CD14-positive monocyte (primary cell): ENCODE results near the gene PITPNC1. TPM values are rescaled to one million over a fixed set of nuclear protein-coding genes. Genes with fewer than 3 reads are reported as not detected.
A peak's percentile ranks its signal among the peaks of the same experiment; 100 is the strongest.

Source experiments
- DNase-seq, 3 donors: peaks; one replicate each; pipeline ENCODE4 v3.0.0-alpha.2; 2011 to 2022
- H2AFZ ChIP-seq: 2 replicates; pipeline ENCODE4 v1.6.0; 2012; ENCODE audit warnings: mild to moderate bottlenecking, low read depth, low read length, inconsistent platforms; ENCODE audit not compliant: insufficient read depth, poor library complexity, severe bottlenecking
- H3K27ac ChIP-seq, 2 donors: 1 replicate in 1 of 2; 2 replicates in 1 of 2; pipeline ENCODE4 v1.5.1; 2012 to 2013; ENCODE audit warnings: low read length in 2 of 2, control low read depth in 1 of 2, inconsistent platforms in 1 of 2, low read depth in 1 of 2, mild to moderate bottlenecking in 1 of 2
- H3K27me3 ChIP-seq, 2 donors: one replicate each; pipeline versions ENCODE4 v1.6.0 to v1.6.1; 2011 to 2013; ENCODE audit warnings: low read length in 2 of 2; ENCODE audit not compliant: control insufficient read depth in 2 of 2, insufficient read depth in 2 of 2
- H3K36me3 ChIP-seq, 2 donors: replicated peaks in 1 of 2; 1 replicate in 1 of 2; 2 replicates in 1 of 2; pipeline versions ENCODE4 v1.5.1 to v1.6.1; 2012 to 2013; ENCODE audit warnings: low read length in 2 of 2, control low read depth in 1 of 2, inconsistent platforms in 1 of 2, mild to moderate bottlenecking in 1 of 2; ENCODE audit not compliant: insufficient read depth in 2 of 2, control insufficient read depth in 1 of 2
- H3K4me1 ChIP-seq, 2 donors: 1 replicate in 1 of 2; 2 replicates in 1 of 2; pipeline versions ENCODE4 v1.5.1 to v1.6.1; 2012 to 2013; ENCODE audit warnings: low read length in 2 of 2, control low read depth in 1 of 2, inconsistent platforms in 1 of 2, mild to moderate bottlenecking in 1 of 2, moderate library complexity in 1 of 2; ENCODE audit not compliant: insufficient read depth in 2 of 2, control insufficient read depth in 1 of 2
- H3K4me2 ChIP-seq: replicated peaks from 2 replicates; pipeline ENCODE3; 2012; ENCODE audit warnings: low read length, moderate library complexity, mild to moderate bottlenecking; ENCODE audit not compliant: poor library complexity, severe bottlenecking; ENCODE audit errors: extremely low read depth
- H3K4me3 ChIP-seq, 3 experiments: fragments of 200-600 bp in 1 of 3; sonication (generic) in 1 of 3; replicated peaks in 1 of 3; 1 replicate in 2 of 3; 2 replicates in 1 of 3; pipeline ENCODE4 v1.5.1; 2011 to 2013; ENCODE audit warnings: low read length in 3 of 3, mild to moderate bottlenecking in 3 of 3, control low read depth in 2 of 3, low read depth in 2 of 3, inconsistent platforms in 1 of 3, moderate library complexity in 1 of 3
- H3K79me2 ChIP-seq: 2 replicates; pipeline ENCODE4 v1.6.0; 2012; ENCODE audit warnings: mild to moderate bottlenecking, control low read depth, inconsistent platforms, low read length, moderate library complexity; ENCODE audit not compliant: insufficient read depth
- H3K9ac ChIP-seq: 2 replicates; pipeline ENCODE4 v1.6.0; 2017; ENCODE audit warnings: low read length, mild to moderate bottlenecking; ENCODE audit not compliant: insufficient read depth, poor library complexity, severe bottlenecking
- H3K9me3 ChIP-seq, 2 donors: replicated peaks in 1 of 2; 1 replicate in 1 of 2; 2 replicates in 1 of 2; pipeline versions ENCODE4 v1.5.1 to v1.6.1; 2012 to 2013; ENCODE audit warnings: low read length in 2 of 2, control low read depth in 1 of 2; ENCODE audit not compliant: control insufficient read depth in 1 of 2, insufficient read depth in 1 of 2
- H4K20me1 ChIP-seq: 2 replicates; pipeline ENCODE4 v1.6.0; 2012; ENCODE audit warnings: mild to moderate bottlenecking, low read length, control low read depth, moderate library complexity; ENCODE audit not compliant: insufficient read depth
- H3K27ac Mint-ChIP-seq, 7 donors: one replicate each; pipeline ENCODE4 v1.8.0; 2020; ENCODE audit warnings: mild to moderate bottlenecking in 7 of 7, mixed read lengths in 7 of 7, moderate library complexity in 6 of 7, inconsistent platforms in 2 of 7
- H3K27me3 Mint-ChIP-seq, 3 donors: one replicate each; pipeline ENCODE4 v1.8.0; 2021 to 2022; ENCODE audit warnings: low read depth in 3 of 3, mild to moderate bottlenecking in 3 of 3, mixed read lengths in 3 of 3, moderate library complexity in 3 of 3, inconsistent platforms in 1 of 3
- H3K36me3 Mint-ChIP-seq, 2 donors: one replicate each; pipeline ENCODE4 v1.8.0; 2020; ENCODE audit warnings: mixed read lengths in 2 of 2, inconsistent platforms in 1 of 2, mild to moderate bottlenecking in 1 of 2
- H3K4me1 Mint-ChIP-seq: one replicate; pipeline ENCODE4 v1.8.0; 2020; ENCODE audit warnings: mild to moderate bottlenecking, mixed read lengths
- H3K4me3 Mint-ChIP-seq, 2 donors: one replicate each; pipeline ENCODE4 v1.8.0; 2020; ENCODE audit warnings: mild to moderate bottlenecking in 2 of 2, mixed read lengths in 2 of 2, moderate library complexity in 1 of 2
- H3K9me3 Mint-ChIP-seq, 7 donors: one replicate each; pipeline ENCODE4 v1.8.0; 2020 to 2022; ENCODE audit warnings: mixed read lengths in 7 of 7, mild to moderate bottlenecking in 6 of 7, moderate library complexity in 6 of 7, inconsistent platforms in 2 of 7
- CTCF ChIP-seq: fragments of 200-600 bp; IDR thresholded peaks from one replicate; pipeline ENCODE4 v1.8.0; 2022; ENCODE audit warnings: antibody characterized with exemption, mild to moderate bottlenecking
- WGBS: methylation state at CpG from one replicate; pipeline ENCODE4 v1.1.5; 2013; ENCODE audit warnings: missing lambda C conversion rate; ENCODE audit not compliant: insufficient coverage; 5-methylcytosine and 5-hydroxymethylcytosine counted together
- intact Hi-C, 2 donors: fragments of 100-400 bp; cut with micrococcal nuclease; formaldehyde crosslinking; loops; one replicate each; pipeline versions ENCODE4 v1.15.0 to v1.15.1; 2023
- polyA plus RNA-seq, 3 donors: library from polyadenylated mRNA; depleted of rRNA in 1 of 3; unstranded in 2 of 3; stranded (reverse) in 1 of 3; fragments of 300-500 nt in 2 of 3; fragments of >200 nt in 1 of 3; fragmentation: Illumina TruSeq in 2 of 3; gene quantifications; 1 replicate in 2 of 3; 2 replicates in 1 of 3; pipeline ENCODE4 v1.2.3, GENCODE V29; 2012 to 2021

Gene PITPNC1
- polyA plus RNA-seq, 3 donors, result 18.5 to 31.0 (median 21.7) TPM

- peaks cover 48% of the 10 kb centered on the region for H4K20me1 ChIP-seq
- peak overlapping the region; percentile 84 to 100 for H3K4me3 Mint-ChIP-seq
- H3K27ac ChIP-seq, result peak overlapping the region; percentile 80 to 96
- intact Hi-C loops, result loop anchor here in 1 of 2 donors (10.0 kb wide), 1 partner anchor 121 kb away; the partner anchor contains the start of gene HELZ
- no peaks in the 10 kb centered on the region for H3K27me3 ChIP-seq
- H2AFZ ChIP-seq, result peak overlapping the region; percentile 86
- TF ChIP-seq CTCF, result no peak
- H3K27me3 Mint-ChIP-seq, result peaks cover 0 to 3% (median 0%) of the 10 kb centered on the region in 3 donors
- peak overlapping the region; percentile 95 to 99 (median 96) for H3K27ac Mint-ChIP-seq
- H3K4me1 ChIP-seq, result peaks cover 40 to 41% of the 10 kb centered on the region in 2 donors
- peaks cover 21 to 34% of the 10 kb centered on the region in 2 donors for H3K36me3 Mint-ChIP-seq
- H3K9ac ChIP-seq, result peak overlapping the region; percentile 97
- DNase-seq, result peak; percentile 69 to 90 (median 75)
- H3K4me2 ChIP-seq, result peak overlapping the region; percentile 82
- H3K9me3 ChIP-seq, result no peaks in the 10 kb centered on the region
- peak overlapping the region; percentile 81 to 96 (median 90) for H3K4me3 ChIP-seq
- H3K36me3 ChIP-seq, result peaks cover 0 to 20% of the 10 kb centered on the region in 2 donors
- no peaks in the 10 kb centered on the region for H3K9me3 Mint-ChIP-seq
- peaks cover 60% of the 10 kb centered on the region for H3K79me2 ChIP-seq
- peaks cover 54% of the 10 kb centered on the region for H3K4me1 Mint-ChIP-seq
- WGBS, result 0% methylated on average over 6 of the region's 11 CpGs
Measured at GRCh38 chr17:67365738-67366192, 11.3 kb upstream of the PITPNC1 start.

- Mint-ChIP-seq H3K27me3 (peaks cover 0 to 3% (median 0%) of the 10 kb centered on the region in 3 donors), H3K36me3 (peaks cover 17 to 27% of the 10 kb centered on the region in 2 donors), H3K4me3 (peak within 1 kb of the TSS; percentile 84 to 100), H3K9me3 (no peaks in the 10 kb centered on the region), H3K4me1 (peaks cover 48% of the 10 kb centered on the region), H3K27ac (peak within 1 kb of the TSS; percentile 95 to 99 (median 96))
- peak; percentile 86 to 90 (median 89) for DNase-seq
- H3K9ac ChIP-seq, result peak within 1 kb of the TSS; percentile 97
- H3K9me3 ChIP-seq, result no peaks in the 10 kb centered on the region
- H3K27me3 ChIP-seq, result no peaks in the 10 kb centered on the region
- H3K4me1 ChIP-seq, result peaks cover 34 to 36% of the 10 kb centered on the region in 2 donors
- peak within 1 kb of the TSS; percentile 80 to 96 for H3K27ac ChIP-seq
- peaks cover 0 to 13% of the 10 kb centered on the region in 2 donors for H3K36me3 ChIP-seq
- H4K20me1 ChIP-seq, result peaks cover 41% of the 10 kb centered on the region
- peak within 1 kb of the TSS; percentile 86 for H2AFZ ChIP-seq
- WGBS, result under 1% methylated on average over 42 of the region's 55 CpGs
- peaks cover 53% of the 10 kb centered on the region for H3K79me2 ChIP-seq
- intact Hi-C loops, result loop anchor here in 1 of 2 donors (10.0 kb wide), 1 partner anchor 122 kb away; the partner anchor contains the start of gene HELZ
- TF ChIP-seq CTCF, result no peak
- peak within 1 kb of the TSS; percentile 81 to 96 (median 90) for H3K4me3 ChIP-seq
- H3K4me2 ChIP-seq, result peak within 1 kb of the TSS; percentile 82
Measured at GRCh38 chr17:67366193-67367157, 10.6 kb upstream of the PITPNC1 start, which contains the start of gene PSMD12. Gene PSMD12, minus strand, starts transcription at chr17:67366577. Its CDS starts 58 bp downstream, at chr17:67366519.
